ENCODE measurements around the gene VAMP5.
"Not testable (repeated sequence)": the region's sequence is repeated elsewhere in the genome, so short reads cannot be mapped to it uniquely, and the experiment has no call there.

Gene VAMP5

DNA sequence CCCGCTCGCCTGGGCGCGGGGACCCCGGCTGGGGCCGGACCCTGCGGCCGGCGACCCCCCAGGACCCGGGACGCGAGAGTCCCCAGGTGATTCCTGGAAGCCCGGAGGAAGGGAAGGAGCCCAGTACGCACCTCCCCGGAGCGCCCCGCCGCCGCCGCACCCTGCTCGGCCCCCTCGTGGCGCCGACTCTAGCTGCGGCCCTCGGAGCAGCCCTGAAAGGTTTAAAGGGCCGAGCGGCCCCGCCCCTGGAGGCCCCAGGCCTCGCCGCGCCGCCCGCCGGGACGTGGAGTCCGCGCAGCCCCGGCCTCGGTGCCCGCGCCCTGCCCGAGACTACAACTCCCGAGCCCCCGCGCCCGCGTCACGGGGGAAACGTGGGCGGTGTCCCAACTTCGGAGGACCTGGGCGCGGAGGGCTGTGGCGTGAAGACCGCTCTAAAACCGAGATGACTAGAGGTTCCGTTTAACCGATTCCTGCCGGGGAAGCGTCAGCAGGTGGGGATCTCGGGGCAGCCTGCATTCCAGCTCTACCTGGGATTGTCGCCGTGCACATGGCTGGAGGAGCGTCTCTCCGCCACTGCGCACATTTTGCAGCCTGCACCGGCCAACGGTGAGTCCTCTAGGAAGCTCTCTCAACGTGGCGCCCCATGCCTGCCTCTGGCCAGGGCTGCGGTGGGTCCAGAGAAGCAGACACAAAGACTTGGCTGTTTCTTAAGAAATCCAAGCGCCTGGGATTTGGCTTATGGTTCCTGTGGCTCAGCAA lies 18.4 kb downstream of the VAMP5 start, which contains the start of gene TMEM150A:
TMEM150A (minus strand) TSS at position 223 of the 759 bp plus-strand sequence. CDS start 750 bp downstream, outside the sequence.
- no peak for DNase-seq

DNA sequence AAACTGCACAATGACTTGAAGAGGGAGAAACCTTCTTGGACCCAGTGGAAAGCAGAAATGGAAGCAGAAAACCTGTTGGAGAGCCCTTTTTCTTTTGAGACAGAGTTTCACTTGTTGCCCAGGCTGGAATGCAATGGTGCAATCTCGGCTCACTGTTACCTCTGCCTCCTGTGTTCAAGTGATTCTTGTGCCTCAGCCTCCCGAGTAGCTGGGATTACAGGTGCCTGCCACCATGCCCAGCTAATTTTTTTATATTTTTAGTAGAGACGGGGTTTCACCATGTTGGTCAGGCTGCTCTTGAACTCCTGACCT lies 19.9 kb downstream of the VAMP5 start:
- not testable (repeated sequence) for DNase-seq

DNA sequence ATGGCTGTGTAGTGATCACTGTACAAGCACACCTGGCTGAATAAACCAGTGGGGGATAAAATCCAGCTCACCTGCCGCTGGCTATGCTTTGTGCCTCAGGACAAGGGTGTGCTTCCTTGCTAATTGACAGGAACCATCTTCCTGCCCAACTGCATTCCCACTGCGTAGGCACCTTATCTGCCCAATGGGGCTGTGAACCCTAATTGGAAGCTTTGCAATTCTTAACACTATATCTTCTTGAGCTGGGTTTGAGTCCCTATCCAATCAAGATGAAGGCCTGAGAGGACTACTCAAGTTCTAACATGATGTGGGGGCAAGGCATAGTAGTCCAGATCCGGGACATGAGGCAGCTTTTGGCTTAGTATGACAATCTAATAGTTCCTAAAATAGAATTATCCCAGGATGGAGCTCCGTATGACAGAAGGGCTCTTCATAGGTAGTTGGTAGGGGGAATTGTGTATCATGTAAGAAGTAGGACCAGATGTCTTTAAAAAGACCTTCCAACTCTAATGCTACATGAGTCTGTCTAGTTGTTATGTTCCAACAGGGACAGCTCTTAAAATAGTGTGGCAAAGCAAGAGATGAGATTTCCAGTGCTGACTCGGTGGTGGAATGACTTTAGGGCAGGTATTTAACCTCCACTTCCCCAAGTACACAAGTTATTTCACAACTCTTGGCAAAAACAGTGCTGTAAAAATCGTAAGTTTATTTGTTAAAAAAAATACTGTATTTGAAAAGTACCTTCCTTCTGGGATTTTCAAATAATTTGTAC lies 20.5 kb downstream of the VAMP5 start:
- DNase-seq: no peak

DNA sequence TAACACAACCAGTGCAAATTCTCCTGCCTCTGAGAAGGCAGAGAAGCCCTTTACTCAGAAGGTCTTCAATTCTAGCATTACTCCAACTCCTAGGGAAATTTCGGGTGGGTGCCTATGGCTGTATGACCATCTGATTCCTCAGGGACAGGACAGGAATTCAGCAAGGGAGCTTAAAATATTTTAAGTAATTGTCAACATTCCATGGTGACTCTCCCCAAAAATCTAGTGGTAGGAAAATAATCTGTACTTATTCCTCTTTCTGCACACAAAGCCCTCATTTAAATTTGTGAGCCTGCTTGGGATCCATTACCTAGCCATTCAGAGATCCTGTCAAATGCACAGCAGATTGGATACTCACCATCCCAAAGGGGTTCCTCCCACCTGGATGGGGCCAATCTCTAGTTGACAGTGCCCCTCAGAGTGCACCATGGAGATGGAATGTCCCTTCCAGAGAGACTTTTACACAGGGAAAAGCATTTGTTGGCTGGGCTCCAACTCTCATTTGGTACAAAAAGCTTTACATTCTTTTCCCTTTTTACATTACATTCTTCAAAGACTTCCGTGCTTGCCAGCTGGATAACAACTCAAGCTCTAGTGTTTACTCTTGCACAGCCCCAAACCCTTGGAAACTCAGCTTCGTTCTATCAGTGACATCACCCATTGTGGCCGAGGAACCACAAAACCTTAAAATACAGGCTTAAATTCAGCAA lies 21.3 kb downstream of the VAMP5 start:
- no peak for DNase-seq

DNA sequence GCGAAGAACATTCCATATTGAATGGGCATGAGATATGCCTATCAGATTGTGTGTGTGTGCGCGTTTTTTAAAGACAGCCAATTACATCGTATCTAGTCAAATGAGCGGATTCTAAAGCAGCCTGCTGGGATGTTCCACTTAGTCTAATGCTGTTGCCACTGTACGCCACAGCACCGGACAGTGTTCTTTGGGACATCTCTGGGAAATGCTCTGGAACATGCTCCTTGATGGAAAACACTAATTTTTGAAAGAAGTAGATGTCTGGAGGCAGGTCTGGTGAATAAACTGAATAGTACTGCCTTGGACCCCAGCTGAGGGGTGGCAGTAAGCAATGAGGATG lies 21.9 kb downstream of the VAMP5 start:
- DNase-seq: no peak

DNA sequence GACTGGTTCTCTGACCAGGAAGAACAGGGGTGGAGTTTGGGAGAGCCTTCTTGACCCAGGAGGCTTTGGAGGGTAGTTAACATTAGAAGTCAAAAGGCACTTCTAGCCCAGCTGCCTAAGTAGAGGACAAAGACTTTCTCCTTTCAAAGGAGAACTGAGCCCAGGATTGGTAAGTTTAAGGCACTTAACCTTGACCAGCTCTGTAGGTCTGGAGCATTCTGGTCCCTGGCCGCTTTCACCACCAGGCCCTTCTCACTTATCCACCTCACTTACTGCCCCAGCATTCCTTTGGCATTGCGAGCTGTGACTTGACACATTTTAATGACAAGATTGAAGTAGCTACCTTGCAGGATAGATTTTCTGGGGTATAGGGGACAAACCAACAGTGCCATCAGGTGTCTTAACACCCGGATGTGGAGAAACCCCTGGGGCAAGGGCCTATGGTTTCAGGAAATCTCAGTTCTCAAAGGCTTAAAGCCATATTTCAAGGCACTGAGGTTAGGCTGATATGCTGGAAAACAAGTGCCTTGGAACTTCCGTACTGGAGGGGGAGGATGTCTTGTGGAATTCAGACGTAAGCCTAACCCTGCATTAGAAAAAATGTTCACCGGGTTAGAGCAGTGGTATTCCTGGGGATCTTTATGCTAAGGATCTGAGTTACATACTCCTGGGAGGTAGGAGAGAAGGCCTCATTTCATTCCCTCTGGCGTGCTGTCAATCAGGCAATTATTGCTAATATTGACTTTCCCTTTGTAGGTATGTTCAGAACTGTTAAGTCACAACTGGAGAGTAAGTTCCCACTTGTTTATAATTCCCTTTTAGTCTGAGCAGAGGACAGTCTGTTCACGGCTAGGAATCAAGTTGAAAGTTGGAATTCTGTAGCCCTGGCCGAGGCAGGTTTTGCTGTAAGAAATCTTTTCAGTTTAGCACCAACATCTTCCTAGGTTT lies 23.3 kb downstream of the VAMP5 start:
- DNase-seq: no peak

DNA sequence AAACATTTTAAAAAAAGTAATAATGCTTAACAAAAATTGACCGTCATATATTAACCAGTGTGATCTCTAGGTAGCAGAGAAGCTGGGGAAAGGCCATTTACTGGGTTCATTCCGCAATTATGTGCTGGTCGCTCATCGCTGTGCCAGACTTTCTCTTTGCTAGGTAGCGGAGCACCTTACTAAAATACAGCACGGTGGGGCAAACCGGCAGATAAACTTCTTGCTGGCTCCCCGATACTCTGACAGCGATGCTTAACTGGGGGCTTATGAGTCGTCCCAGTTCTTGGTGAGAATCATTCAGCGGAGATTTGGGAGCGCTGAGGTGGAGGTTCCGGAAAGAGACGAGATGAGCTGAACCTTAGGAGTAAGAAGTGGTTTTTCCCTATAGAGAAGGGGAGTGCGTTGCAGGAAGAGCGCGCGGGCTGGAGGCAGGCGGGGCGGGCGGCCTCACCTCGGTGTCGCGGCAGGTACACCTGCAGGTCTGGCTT lies 27.0 kb downstream of the VAMP5 start:
- DNase-seq: no peak

DNA sequence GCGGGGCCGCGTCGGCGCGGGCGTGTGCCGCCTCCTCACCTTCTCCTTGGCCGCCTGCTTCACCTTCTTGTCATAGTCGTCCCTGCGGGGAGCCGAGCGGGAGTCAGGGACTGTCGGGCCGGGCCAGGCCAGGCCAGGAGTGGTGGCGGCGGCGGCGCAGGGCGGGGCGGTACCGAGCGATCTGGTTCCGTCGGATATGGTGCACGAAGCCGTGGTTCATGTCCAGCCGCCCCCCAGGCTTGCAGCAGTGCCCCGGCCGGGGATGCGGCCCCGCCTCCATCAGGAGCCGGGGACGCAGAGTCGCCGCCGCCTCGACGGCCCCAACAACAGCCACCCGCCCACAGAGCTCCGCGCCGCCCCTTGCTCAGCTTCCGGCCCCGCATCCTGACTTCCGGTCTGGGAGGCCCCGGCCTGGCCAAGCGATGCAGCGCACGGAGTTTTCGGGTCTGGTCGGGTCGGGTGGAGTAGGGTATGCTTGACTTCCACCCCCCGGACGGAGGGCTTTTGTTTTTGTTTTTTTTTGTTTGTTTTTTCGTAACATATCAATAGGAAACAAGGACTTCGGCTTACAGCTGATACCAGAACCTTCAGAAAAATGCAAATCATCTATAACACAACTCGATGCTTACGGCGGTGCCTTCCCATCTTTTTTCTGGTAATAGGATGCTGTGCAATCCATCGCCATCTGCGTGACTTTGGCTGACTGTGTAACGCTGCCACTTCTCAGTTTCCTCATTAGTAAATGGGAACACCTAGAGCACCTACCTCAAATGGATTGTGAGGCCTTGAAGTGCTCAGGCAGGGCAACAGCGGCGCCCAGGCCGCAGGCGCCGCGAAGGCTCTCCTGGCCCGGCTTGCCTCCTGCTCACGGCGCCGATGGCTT lies 27.7 kb downstream of the VAMP5 start, which contains the start of gene C2orf68:
C2orf68 (minus strand) TSS at position 362 of the 883 bp plus-strand sequence; CDS start at position 280, 82 bp downstream.
- DNase-seq: no peak

DNA sequence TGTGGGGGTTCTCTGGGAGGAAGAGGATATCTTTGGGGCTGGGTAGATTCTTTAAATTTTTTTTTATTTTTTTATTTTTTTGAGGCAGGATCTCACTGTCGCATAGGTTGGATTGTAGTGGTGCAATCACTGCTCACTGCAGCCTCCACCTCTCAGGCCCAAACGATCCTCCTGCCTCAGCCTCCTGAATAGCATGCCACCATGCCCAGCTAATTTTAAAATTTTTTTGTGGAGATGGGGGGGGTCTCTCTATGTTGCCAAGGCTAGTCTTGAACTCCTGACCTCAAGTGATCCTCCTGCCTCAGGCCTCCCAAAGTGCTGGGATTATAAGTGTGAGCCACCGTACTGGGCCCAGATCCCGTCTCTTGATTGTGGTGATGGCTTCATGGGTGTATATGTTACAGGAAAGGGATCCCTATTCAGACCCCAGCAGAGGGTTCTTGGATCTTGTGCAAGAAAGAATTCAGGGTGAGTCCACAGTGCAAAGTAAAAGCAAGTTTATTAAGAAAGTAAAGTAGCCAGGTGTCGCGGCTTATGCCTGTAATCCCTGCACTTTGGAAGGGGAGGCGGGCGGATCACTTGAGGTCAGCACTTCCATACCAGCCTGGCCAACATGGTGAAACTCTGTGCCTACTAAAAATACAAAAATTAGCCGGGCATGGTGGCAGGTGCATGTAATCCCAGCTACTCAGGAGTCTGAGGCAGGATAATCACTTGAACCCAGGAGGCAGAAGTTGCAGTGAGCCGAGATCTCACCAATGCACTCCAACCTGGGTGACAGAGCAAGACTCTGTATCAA lies 29.7 kb downstream of the VAMP5 start:
- DNase-seq: no peak

DNA sequence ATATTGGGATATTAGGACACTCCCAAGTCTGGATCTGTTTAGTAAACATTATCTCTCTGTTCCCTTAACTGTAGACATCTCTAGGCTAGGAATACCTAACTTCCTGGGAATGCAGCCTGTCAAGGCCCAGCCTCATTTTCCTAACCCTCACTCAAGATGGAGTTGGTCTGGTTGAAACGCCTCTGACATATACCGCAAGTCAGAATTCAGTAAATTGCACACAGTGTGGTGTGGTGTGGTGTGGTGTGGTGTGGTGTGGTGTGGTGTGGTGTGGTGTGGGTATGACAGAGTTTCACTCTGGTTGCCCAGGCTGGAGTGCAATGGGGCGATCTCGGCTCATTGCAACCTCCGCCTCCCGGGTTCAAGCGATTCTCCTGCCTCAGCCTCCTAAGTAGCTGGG lies 30.5 kb downstream of the VAMP5 start:
- not testable (repeated sequence) for DNase-seq

DNA sequence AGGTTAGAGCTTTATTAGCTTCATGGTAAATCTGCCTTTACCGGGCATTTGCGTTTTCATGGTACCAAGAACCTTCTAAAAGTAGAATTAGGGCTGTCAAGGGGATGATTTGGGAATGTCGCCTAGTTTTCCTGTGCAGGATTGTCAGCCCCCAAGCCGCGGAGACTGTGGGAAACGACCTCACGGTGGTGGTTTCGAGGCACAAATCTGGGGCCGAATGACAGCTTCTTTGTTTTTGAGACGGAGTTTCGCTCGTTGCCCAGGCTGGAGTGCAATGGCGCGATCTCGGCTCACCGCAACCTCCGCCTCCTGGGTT lies 31.1 kb downstream of the VAMP5 start:
- DNase-seq: no peak

DNA sequence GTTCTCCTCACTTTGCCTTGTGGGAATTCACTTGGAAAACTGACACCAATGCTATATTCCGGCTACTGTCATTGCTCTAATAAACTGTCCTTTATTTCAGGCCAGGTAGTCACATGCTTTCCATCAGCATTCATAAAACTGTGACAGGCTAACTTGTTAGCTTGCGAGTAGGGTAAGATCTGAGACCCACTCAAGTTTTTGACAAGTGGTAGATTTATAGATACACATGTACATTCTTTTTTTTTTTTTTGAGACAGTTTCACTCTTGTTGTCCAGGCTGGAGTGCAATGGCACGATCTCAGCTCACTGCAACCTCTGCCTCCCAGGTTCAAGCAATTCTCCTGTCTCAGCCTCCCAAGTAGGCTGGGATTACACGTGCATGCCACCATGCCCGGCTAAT lies 33.5 kb downstream of the VAMP5 start:
- not testable (repeated sequence) for DNase-seq

DNA sequence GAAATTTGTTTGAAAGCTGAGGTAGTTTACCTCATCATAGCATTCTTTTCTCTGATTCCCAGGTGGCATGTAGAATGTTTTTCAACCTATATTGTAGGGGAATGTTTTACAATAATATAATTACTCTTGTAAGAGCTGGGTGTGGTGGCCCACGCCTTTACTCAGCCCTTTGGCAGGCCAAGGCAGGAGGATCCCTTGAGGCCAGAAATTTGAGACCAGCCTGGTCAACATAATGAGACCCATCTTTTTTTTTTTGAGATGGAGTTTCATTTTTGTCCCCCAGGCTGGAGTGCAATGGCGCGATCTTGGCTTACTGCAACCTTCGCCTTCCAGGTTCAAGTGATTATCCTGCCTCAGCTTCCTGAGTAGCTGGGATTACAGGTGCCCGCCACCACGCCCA lies 35.4 kb downstream of the VAMP5 start:
- DNase-seq: no peak

DNA sequence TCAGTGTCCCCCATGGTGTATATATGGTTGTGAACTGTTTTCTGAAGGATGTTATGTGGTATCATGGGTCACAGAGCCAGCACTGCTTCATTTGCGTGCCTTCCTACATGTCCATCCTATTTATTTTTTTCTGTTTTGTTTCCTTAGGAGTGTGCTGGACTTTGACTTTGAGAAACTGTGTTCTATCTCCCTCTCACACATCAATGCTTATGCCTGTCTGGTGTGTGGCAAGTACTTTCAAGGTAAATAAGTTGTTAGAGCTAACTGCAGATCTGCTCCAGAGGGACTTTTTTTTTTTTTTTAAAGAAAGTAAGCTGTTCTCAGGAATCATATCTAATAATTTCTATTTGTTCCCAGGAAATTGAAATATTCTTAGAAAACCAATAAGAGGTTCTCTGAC lies 37.1 kb downstream of the VAMP5 start:
- DNase-seq: no peak

DNA sequence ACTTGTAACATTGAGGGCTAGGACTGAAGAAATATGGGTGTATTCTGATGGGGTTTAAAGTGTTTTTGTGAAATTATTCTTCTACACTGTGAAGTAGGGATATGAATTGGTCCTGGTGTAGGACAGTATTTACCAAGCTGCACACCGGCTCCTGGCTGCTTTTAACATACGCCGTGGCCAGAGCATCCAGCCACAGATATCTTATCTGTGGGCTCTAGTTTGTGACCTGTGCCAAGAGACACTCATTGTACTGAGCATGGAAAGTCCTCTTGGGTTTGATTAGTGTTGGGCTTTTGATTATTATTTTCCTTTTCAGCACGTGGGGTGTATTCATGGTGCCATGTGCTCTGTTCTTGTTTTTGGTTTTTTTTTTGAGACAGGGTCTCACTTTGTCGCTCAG lies 39.8 kb downstream of the VAMP5 start:
- DNase-seq: no peak

DNA sequence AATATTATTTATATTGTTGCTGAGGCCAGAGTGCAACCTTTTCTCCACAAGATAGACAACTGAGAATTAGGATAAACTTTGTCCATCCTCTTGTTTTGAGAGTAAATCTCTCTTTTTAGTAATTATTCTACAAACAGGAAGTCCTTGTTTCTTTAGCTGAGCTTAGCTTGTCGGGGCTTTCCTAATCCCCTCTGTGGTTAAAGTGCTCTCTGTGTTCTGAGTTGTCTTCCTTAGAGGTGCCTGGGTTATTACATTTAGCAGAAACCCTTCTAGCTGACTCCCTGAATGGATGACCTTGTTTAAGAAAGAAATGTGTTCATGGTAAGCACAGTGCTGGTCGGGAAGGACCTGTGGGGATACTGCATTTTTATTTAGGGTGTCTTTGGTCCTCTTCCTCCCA lies 44.4 kb downstream of the VAMP5 start:
- no peak for DNase-seq

DNA sequence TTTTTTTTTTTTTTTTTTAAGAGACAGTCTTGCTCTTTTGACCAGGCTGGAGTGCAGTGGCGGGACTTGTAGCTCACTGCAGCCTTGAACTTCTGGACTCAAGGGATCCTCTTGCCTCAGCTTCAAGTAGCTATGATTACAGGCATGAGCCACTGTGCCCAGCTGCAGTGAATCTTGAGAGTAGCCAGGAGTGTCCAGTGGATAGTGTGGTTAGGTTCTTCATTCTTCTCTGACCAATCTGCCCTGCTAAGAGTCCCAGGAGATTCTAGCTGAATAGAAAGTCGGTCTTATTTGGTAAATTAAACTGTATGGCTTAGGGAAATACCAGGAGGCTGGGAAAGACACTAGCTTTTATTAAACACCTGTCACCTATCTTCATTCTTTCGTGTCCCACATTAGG lies 47.1 kb downstream of the VAMP5 start:
- no peak for DNase-seq

DNA sequence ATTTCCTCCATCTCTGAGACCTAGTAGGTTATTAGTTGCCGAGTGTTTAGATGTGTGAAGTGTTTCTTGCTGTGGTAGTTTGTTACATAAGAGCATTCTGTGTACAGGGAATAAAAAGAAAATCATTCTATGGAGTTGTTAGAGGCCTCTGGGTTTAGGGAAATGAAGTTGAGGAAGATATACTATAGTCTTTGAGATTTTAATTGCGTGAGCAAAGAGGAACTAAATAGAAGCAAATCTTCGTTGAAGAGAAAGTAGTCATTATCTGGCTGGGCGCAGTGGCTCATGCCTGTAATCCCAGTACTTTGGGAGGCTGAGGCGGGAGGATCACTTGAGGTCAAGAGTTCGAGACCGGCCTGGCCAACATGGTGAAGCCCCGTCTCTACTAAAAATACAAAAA lies 50.8 kb downstream of the VAMP5 start:
- DNase-seq: no peak

DNA sequence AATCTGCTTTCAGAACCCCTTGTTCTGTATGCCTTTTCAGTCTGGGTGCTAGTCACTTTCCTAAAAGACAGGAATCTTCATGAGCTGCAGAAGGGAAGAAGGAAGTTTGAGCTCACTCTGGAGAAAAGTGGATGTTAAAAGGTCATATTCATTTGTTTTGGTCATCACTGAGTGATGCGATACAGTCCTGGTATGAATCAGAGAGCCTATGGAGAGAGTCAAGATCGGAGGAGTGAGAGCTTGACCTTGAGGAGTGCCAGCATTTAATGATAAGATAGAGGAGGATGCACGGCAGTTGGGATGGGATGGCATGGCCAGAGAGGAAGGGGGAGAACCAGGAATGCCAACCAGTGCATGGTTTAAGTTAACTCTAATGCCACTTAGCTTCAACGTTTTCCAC lies 51.4 kb downstream of the VAMP5 start:
- no peak for DNase-seq

DNA sequence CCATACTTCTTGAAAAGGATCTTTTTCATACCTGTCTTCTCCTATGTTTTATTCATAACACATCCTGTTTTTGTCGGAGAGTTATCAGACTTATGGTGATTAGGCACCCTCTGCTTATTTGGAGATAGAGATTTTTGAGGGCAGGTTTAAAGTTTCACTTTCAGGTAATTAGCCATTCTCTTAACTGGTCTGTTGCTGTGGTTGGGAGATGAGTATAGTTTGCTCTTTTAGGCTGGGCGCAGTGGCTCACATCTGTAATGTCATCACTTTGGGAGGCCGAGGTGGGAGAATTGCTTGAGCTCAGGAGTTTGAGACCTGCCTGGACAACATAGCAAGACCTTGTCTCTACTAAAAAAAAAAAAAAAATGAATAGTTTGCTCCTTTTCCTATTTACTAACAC lies 58.5 kb downstream of the VAMP5 start:
- no peak for DNase-seq
